ENCODE data around the gene SPATA24. TPM values are rescaled to one million over a fixed set of nuclear protein-coding genes. Genes with fewer than 3 reads are reported as not detected.

SPATA24 gene
- polyA plus RNA-seq, 1 experiment, result 3.9 TPM

GRCh38 chr5:139381837-139382761 is 21.8 kb downstream of the SPATA24 start:
- Histone ChIP-seq H3K4me3 (ENCODE audit: low read depth, low read length) (no peak overlapping the region), H3K9me3 (ENCODE audit: control insufficient read depth, insufficient read depth, low read length) (no peaks in the 10 kb centered on the region; the same call in 1 of the 2 replicates), H3K27ac (ENCODE audit: low read depth, low read length) (no peak overlapping the region), H3K27me3 (ENCODE audit: control insufficient read depth, insufficient read depth, low read length) (no peaks in the 10 kb centered on the region)
- TF ChIP-seq CTCF (IDR thresholded peaks at IDR 0.05; ENCODE audit: low read depth, low read length), result no peak
- ChIA-PET CTCF (no interaction called here), POLR2A (no interaction called here)
- no peak for DNase-seq (ENCODE audit: low read depth, low spot score)

GRCh38 chr5:139379626-139380449 is 24.1 kb downstream of the SPATA24 start:
- no peaks in the 10 kb centered on the region for H3K27me3 ChIP-seq (ENCODE audit: control insufficient read depth, insufficient read depth, low read length)
- no peak overlapping the region for H3K27ac ChIP-seq (ENCODE audit: low read depth, low read length)
- POLR2A ChIA-PET, result no interaction called here
- CTCF ChIA-PET, result no interaction called here
- no peak for TF ChIP-seq CTCF (IDR thresholded peaks at IDR 0.05; ENCODE audit: low read depth, low read length)
- no peaks in the 10 kb centered on the region; the same call in 1 of the 2 replicates for H3K9me3 ChIP-seq (ENCODE audit: control insufficient read depth, insufficient read depth, low read length)
- DNase-seq (ENCODE audit: low read depth, low spot score), result no peak
- no peak overlapping the region for H3K4me3 ChIP-seq (ENCODE audit: low read depth, low read length)

- H3K27ac ChIP-seq (ENCODE audit: low read depth, low read length), result no peak overlapping the region
- POLR2A ChIA-PET, result no interaction called here
- TF ChIP-seq CTCF (IDR thresholded peaks at IDR 0.05; ENCODE audit: low read depth, low read length), result no peak
These were observed 24.9 kb downstream of the SPATA24 start for GRCh38 chr5:139378941-139379361.

GRCh38 chr5:139378101-139378825 is 25.6 kb downstream of the SPATA24 start:
- DNase-seq (ENCODE audit: low read depth, low spot score), result no peak

More at GRCh38 chr5:139378941-139379361, 24.9 kb downstream of the SPATA24 start:
- Histone ChIP-seq H3K27me3 (ENCODE audit: control insufficient read depth, insufficient read depth, low read length) (no peaks in the 10 kb centered on the region), H3K9me3 (ENCODE audit: control insufficient read depth, insufficient read depth, low read length) (no peaks in the 10 kb centered on the region; the same call in 1 of the 2 replicates), H3K4me3 (ENCODE audit: low read depth, low read length) (no peak overlapping the region)
- no peak for DNase-seq (ENCODE audit: low read depth, low spot score)
- CTCF ChIA-PET, result no interaction called here

More at GRCh38 chr5:139378101-139378825, 25.6 kb downstream of the SPATA24 start:
- H3K27ac ChIP-seq (ENCODE audit: low read depth, low read length), result no peak overlapping the region
- no peaks in the 10 kb centered on the region; the same call in 1 of the 2 replicates for H3K9me3 ChIP-seq (ENCODE audit: control insufficient read depth, insufficient read depth, low read length)
- H3K27me3 ChIP-seq (ENCODE audit: control insufficient read depth, insufficient read depth, low read length), result no peaks in the 10 kb centered on the region
- no peak overlapping the region for H3K4me3 ChIP-seq (ENCODE audit: low read depth, low read length)
- CTCF ChIA-PET, result no interaction called here
- no peak for TF ChIP-seq CTCF (IDR thresholded peaks at IDR 0.05; ENCODE audit: low read depth, low read length)
- POLR2A ChIA-PET, result no interaction called here

Data from AG04450 (cell line).